ENCODE results near the gene CENPU. TPM values are rescaled to one million over a fixed set of nuclear protein-coding genes. Genes with fewer than 3 reads are reported as not detected.

CENPU gene
- total and polyA plus RNA-seq, 2 experiments from 2014 or later: 88.3 to 186 TPM

DNA sequence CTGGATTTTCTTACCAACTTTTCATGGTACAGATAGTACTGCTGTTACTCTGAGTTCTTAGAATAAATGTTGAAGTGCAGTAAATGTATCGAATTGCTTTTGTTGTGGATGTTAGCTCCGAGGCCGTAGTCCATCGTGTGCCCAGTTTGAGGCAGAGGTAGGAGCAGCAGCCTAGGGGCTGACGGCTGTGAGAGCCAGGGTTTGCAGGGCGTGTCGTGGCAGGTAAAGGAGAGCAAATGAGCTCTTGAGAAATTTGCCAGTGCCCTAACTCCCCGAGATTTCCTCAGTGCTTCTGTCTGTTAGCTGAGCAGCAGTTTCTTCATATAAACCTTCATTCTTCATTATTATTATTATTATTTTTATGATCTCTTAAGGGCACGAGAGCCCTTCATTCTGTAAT lies 62.8 kb downstream of the CENPU start:
- ATAC-seq: no peak

More for the DNA sequence above, 62.8 kb downstream of the CENPU start:
- Histone ChIP-seq H4K20me1 (replicated peaks; ENCODE audit: insufficient read depth) (no peaks in the 10 kb centered on the region), H3K4me2 (no peak overlapping the region), H2AFZ (no peak overlapping the region), H3K36me3 (ENCODE audit: insufficient read depth) (no peaks in the 10 kb centered on the region), H3F3A (replicated peaks; ENCODE audit: low read depth) (no peaks in the 10 kb centered on the region), H3K4me3 (no peak overlapping the region), H3K79me2 (replicated peaks; ENCODE audit: insufficient read depth) (no peaks in the 10 kb centered on the region), H3K9me2 (ENCODE audit: insufficient read depth) (no peaks in the 10 kb centered on the region), H3K4me1 (ENCODE audit: insufficient read depth) (no peaks in the 10 kb centered on the region), H3K27ac (ENCODE audit: low read depth) (no peak overlapping the region), H3K27me3 (ENCODE audit: insufficient read depth) (no peaks in the 10 kb centered on the region)
- Mint-ChIP-seq H3K27me3 (ENCODE audit: insufficient read depth, low read depth, poor library complexity) (peaks cover 4% of the 10 kb centered on the region), H3K4me3 (no peak overlapping the region), H3K9me3 (no peaks in the 10 kb centered on the region), H3K36me3 (ENCODE audit: low read depth) (peaks cover 35% of the 10 kb centered on the region; the same call in 2 of the 3 replicates), H3K27ac (no peak overlapping the region), H3K4me1 (no peaks in the 10 kb centered on the region; the same call in 2 of the 3 replicates)
- TF ChIP-seq EZH2phosphoT487 (IDR thresholded peaks at IDR 0.05; ENCODE audit: unreplicated experiment) (no peak), ZNF114 (CRISPR knock-in tag; IDR thresholded peaks at IDR 0.05) (no peak), ZNF331 (CRISPR knock-in tag; IDR thresholded peaks at IDR 0.05; ENCODE audit: low read depth) (no peak), NANOG (IDR thresholded peaks at IDR 0.05; ENCODE audit: borderline replicate concordance) (no peak), CREB1 (CRISPR knock-in tag; IDR thresholded peaks at IDR 0.05; ENCODE audit: low read depth) (no peak), POLR2AphosphoS5 (IDR thresholded peaks at IDR 0.05; ENCODE audit: low read depth) (no peak), EZH2 (IDR thresholded peaks at IDR 0.05; ENCODE audit: low read depth, unreplicated experiment) (no peak), STAT1 (IDR thresholded peaks at IDR 0.05; ENCODE audit: unreplicated experiment) (no peak), JUNB (IDR thresholded peaks at IDR 0.05; ENCODE audit: unreplicated experiment) (no peak)
- TF ChIP-seq, protein P1, sequence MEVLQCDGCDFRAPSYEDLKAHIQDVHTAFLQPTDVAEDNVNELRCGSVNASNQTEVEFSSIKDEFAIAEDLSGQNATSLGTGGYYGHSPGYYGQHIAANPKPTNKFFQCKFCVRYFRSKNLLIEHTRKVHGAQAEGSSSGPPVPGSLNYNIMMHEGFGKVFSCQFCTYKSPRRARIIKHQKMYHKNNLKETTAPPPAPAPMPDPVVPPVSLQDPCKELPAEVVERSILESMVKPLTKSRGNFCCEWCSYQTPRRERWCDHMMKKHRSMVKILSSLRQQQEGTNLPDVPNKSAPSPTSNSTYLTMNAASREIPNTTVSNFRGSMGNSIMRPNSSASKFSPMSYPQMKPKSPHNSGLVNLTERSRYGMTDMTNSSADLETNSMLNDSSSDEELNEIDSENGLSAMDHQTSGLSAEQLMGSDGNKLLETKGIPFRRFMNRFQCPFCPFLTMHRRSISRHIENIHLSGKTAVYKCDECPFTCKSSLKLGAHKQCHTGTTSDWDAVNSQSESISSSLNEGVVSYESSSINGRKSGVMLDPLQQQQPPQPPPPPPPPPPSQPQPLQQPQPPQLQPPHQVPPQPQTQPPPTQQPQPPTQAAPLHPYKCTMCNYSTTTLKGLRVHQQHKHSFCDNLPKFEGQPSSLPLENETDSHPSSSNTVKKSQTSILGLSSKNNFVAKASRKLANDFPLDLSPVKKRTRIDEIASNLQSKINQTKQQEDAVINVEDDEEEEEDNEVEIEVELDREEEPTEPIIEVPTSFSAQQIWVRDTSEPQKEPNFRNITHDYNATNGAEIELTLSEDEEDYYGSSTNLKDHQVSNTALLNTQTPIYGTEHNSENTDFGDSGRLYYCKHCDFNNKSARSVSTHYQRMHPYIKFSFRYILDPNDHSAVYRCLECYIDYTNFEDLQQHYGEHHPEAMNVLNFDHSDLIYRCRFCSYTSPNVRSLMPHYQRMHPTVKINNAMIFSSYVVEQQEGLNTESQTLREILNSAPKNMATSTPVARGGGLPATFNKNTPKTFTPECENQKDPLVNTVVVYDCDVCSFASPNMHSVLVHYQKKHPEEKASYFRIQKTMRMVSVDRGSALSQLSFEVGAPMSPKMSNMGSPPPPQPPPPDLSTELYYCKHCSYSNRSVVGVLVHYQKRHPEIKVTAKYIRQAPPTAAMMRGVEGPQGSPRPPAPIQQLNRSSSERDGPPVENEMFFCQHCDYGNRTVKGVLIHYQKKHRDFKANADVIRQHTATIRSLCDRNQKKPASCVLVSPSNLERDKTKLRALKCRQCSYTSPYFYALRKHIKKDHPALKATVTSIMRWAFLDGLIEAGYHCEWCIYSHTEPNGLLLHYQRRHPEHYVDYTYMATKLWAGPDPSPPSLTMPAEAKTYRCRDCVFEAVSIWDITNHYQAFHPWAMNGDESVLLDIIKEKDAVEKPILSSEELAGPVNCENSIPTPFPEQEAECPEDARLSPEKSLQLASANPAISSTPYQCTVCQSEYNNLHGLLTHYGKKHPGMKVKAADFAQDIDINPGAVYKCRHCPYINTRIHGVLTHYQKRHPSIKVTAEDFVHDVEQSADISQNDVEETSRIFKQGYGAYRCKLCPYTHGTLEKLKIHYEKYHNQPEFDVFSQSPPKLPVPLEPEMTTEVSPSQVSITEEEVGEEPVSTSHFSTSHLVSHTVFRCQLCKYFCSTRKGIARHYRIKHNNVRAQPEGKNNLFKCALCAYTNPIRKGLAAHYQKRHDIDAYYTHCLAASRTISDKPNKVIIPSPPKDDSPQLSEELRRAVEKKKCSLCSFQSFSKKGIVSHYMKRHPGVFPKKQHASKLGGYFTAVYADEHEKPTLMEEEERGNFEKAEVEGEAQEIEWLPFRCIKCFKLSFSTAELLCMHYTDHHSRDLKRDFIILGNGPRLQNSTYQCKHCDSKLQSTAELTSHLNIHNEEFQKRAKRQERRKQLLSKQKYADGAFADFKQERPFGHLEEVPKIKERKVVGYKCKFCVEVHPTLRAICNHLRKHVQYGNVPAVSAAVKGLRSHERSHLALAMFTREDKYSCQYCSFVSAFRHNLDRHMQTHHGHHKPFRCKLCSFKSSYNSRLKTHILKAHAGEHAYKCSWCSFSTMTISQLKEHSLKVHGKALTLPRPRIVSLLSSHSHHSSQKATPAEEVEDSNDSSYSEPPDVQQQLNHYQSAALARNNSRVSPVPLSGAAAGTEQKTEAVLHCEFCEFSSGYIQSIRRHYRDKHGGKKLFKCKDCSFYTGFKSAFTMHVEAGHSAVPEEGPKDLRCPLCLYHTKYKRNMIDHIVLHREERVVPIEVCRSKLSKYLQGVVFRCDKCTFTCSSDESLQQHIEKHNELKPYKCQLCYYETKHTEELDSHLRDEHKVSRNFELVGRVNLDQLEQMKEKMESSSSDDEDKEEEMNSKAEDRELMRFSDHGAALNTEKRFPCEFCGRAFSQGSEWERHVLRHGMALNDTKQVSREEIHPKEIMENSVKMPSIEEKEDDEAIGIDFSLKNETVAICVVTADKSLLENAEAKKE (CRISPR knock-in tag; IDR thresholded peaks at IDR 0.05): no peak
- TF ChIP-seq, protein P2, sequence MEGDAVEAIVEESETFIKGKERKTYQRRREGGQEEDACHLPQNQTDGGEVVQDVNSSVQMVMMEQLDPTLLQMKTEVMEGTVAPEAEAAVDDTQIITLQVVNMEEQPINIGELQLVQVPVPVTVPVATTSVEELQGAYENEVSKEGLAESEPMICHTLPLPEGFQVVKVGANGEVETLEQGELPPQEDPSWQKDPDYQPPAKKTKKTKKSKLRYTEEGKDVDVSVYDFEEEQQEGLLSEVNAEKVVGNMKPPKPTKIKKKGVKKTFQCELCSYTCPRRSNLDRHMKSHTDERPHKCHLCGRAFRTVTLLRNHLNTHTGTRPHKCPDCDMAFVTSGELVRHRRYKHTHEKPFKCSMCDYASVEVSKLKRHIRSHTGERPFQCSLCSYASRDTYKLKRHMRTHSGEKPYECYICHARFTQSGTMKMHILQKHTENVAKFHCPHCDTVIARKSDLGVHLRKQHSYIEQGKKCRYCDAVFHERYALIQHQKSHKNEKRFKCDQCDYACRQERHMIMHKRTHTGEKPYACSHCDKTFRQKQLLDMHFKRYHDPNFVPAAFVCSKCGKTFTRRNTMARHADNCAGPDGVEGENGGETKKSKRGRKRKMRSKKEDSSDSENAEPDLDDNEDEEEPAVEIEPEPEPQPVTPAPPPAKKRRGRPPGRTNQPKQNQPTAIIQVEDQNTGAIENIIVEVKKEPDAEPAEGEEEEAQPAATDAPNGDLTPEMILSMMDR (conservative IDR thresholded peaks at IDR 0.05; ENCODE audit: low read depth in 2 of 2): no peak
- TF ChIP-seq, protein P3, sequence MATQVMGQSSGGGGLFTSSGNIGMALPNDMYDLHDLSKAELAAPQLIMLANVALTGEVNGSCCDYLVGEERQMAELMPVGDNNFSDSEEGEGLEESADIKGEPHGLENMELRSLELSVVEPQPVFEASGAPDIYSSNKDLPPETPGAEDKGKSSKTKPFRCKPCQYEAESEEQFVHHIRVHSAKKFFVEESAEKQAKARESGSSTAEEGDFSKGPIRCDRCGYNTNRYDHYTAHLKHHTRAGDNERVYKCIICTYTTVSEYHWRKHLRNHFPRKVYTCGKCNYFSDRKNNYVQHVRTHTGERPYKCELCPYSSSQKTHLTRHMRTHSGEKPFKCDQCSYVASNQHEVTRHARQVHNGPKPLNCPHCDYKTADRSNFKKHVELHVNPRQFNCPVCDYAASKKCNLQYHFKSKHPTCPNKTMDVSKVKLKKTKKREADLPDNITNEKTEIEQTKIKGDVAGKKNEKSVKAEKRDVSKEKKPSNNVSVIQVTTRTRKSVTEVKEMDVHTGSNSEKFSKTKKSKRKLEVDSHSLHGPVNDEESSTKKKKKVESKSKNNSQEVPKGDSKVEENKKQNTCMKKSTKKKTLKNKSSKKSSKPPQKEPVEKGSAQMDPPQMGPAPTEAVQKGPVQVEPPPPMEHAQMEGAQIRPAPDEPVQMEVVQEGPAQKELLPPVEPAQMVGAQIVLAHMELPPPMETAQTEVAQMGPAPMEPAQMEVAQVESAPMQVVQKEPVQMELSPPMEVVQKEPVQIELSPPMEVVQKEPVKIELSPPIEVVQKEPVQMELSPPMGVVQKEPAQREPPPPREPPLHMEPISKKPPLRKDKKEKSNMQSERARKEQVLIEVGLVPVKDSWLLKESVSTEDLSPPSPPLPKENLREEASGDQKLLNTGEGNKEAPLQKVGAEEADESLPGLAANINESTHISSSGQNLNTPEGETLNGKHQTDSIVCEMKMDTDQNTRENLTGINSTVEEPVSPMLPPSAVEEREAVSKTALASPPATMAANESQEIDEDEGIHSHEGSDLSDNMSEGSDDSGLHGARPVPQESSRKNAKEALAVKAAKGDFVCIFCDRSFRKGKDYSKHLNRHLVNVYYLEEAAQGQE (IDR thresholded peaks at IDR 0.05; ENCODE audit: unreplicated experiment): no peak
- DNase-seq (ENCODE audit: low spot score): no peak

Data from GM23338 (cell line).